HFFc6 (cell line): ENCODE results near the gene TRPC6. TPM values are rescaled to one million over a fixed set of nuclear protein-coding genes. Genes with fewer than 3 reads are reported as not detected.
A peak's percentile ranks its signal among the peaks of the same experiment; 100 is the strongest.

Experiments used
- DNase-seq: peaks from one replicate; pipeline ENCODE4 v3.0.0-alpha.2; 2018
- H3K27ac Mint-ChIP-seq: 2 replicates; pipeline ENCODE4 v1.8.0; 2020; ENCODE audit warnings: mild to moderate bottlenecking, mixed read lengths
- H3K27me3 Mint-ChIP-seq: 2 replicates; pipeline ENCODE4 v1.8.0; 2021; ENCODE audit warnings: mild to moderate bottlenecking, moderate library complexity, mixed read lengths; ENCODE audit not compliant: insufficient read depth
- H3K36me3 Mint-ChIP-seq: 2 replicates; pipeline ENCODE4 v1.8.0; 2021; ENCODE audit warnings: low read depth, mixed read lengths
- H3K4me1 Mint-ChIP-seq: 2 replicates; pipeline ENCODE4 v1.8.0; 2020; ENCODE audit warnings: low read depth, mixed read lengths
- H3K4me3 Mint-ChIP-seq: 2 replicates; pipeline ENCODE4 v1.8.0; 2020; ENCODE audit warnings: mild to moderate bottlenecking, moderate library complexity, mixed read lengths
- H3K9me3 Mint-ChIP-seq: 2 replicates; pipeline ENCODE4 v1.8.0; 2020; ENCODE audit warnings: mild to moderate bottlenecking, mixed read lengths
- total RNA-seq, 6 experiments: library from RNA; stranded (reverse); fragmentation: NEBNext Ultra II Directional; extraction: Animal tissue kit (Norgen Biotek cat#: 25700); gene quantifications; 2 replicates in 1 of 6; 3 replicates in 5 of 6; pipeline ENCODE4 v1.2.3, GENCODE V29; 2021
- TF ChIP-seq, protein P1 (sequence below): fragments of 200-600 bp; sonication (generic); IDR thresholded peaks from 2 replicates; pipeline ENCODE4 v1.5.0; 2021; ENCODE audit warnings: antibody characterized with exemption, mild to moderate bottlenecking

TRPC6 gene
- total RNA-seq, 6 experiments from 2014 or later: not detected

DNA sequence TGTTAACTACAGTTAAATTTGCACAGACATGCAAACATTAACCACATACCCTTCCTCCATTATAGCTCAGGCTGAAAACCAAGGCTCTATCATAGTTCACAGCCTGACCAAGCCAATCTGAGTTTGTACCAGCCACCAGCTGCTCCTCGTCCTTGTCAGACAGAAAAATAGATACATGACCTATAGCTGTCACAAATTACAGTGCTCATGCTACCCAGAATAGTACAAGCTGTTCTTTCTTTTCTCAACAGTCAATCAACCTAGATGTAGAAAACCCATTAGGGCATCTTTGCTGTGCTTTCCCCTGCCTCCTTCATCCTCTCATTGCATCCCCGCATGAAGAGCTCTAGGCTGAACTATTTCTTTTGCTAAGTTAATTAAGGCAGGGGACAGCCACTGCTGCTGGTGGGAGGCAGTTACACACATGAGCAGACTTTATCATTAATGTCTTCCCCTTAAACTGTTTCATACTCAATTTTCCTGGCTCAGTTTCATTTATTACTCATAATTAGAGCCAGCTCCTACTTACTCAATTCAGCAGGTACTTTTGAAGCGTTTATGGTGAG, 148.3 kb downstream of the TRPC6 start:
- peaks cover 27% of the 10 kb centered on the region for H3K9me3 Mint-ChIP-seq
- no peak for DNase-seq
- peaks cover 4% of the 10 kb centered on the region; the same call in 1 of the 2 replicates for H3K4me1 Mint-ChIP-seq
- H3K27me3 Mint-ChIP-seq: no peaks in the 10 kb centered on the region; the same call in 1 of the 2 replicates
- H3K27ac Mint-ChIP-seq: no peak overlapping the region
- TF ChIP-seq, protein P1, sequence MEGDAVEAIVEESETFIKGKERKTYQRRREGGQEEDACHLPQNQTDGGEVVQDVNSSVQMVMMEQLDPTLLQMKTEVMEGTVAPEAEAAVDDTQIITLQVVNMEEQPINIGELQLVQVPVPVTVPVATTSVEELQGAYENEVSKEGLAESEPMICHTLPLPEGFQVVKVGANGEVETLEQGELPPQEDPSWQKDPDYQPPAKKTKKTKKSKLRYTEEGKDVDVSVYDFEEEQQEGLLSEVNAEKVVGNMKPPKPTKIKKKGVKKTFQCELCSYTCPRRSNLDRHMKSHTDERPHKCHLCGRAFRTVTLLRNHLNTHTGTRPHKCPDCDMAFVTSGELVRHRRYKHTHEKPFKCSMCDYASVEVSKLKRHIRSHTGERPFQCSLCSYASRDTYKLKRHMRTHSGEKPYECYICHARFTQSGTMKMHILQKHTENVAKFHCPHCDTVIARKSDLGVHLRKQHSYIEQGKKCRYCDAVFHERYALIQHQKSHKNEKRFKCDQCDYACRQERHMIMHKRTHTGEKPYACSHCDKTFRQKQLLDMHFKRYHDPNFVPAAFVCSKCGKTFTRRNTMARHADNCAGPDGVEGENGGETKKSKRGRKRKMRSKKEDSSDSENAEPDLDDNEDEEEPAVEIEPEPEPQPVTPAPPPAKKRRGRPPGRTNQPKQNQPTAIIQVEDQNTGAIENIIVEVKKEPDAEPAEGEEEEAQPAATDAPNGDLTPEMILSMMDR: no peak
- H3K36me3 Mint-ChIP-seq: no peaks in the 10 kb centered on the region; the same call in 1 of the 2 replicates
- no peak overlapping the region for H3K4me3 Mint-ChIP-seq

DNA sequence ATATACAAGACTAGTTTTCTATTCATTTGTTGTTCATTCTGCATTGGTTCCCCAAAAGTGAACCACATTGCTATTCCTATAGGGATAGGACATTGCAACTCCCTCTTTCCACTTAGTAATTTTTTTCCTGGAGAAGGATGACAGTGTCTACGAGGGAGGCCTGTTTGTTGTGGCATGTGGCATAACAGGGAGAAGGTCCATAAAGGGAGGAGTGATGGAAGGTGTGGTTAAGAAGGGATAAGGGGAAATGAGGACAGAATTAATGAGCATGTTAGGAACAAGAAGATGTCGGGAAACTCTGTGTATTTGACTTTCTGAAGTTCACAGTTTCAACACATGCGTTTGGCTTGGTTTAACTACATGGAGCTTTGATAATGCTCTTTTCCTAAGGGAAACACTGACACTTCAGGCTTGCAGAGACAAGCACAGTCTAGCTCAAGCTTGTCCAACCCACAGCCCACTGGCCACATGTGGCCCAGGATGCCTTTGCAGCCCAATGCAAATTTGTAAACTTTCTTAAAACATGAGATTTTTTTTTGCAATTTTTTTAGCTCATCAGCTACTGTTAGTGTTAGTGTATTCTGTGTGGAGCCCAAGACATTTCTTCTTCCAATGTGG, 149.7 kb downstream of the TRPC6 start:
- Mint-ChIP-seq H3K27ac (no peak overlapping the region), H3K4me1 (peaks cover 6% of the 10 kb centered on the region; the same call in 1 of the 2 replicates), H3K9me3 (peaks cover 29% of the 10 kb centered on the region; the same call in 1 of the 2 replicates), H3K4me3 (no peak overlapping the region), H3K36me3 (no peaks in the 10 kb centered on the region; the same call in 1 of the 2 replicates), H3K27me3 (no peaks in the 10 kb centered on the region; the same call in 1 of the 2 replicates)
- DNase-seq: no peak
- TF ChIP-seq, protein P1: no peak

DNA sequence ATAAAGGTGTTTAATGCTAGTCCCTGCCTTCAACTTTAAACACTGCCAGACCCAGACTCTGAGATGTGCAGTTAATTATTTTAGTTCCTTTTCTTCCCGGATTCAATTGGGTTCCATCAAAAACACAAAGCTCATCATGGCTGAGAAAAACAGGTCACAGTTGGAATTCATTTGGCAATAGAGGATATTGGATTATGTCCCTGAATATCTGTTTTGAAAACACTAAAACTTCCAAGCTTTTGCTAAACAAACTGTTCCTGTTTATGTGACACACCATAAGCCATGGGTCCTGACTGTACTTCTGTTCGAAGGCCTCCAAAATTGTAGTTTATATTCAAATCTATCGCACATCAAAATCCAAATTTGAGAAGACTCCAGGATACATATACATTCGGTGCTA, 150.7 kb downstream of the TRPC6 start:
- Mint-ChIP-seq H3K4me1 (peaks cover 6% of the 10 kb centered on the region; the same call in 1 of the 2 replicates), H3K27ac (no peak overlapping the region), H3K27me3 (no peaks in the 10 kb centered on the region; the same call in 1 of the 2 replicates), H3K36me3 (no peaks in the 10 kb centered on the region; the same call in 1 of the 2 replicates), H3K4me3 (no peak overlapping the region), H3K9me3 (peaks cover 30% of the 10 kb centered on the region; the same call in 1 of the 2 replicates)
- TF ChIP-seq, protein P1: no peak
- DNase-seq: no peak

DNA sequence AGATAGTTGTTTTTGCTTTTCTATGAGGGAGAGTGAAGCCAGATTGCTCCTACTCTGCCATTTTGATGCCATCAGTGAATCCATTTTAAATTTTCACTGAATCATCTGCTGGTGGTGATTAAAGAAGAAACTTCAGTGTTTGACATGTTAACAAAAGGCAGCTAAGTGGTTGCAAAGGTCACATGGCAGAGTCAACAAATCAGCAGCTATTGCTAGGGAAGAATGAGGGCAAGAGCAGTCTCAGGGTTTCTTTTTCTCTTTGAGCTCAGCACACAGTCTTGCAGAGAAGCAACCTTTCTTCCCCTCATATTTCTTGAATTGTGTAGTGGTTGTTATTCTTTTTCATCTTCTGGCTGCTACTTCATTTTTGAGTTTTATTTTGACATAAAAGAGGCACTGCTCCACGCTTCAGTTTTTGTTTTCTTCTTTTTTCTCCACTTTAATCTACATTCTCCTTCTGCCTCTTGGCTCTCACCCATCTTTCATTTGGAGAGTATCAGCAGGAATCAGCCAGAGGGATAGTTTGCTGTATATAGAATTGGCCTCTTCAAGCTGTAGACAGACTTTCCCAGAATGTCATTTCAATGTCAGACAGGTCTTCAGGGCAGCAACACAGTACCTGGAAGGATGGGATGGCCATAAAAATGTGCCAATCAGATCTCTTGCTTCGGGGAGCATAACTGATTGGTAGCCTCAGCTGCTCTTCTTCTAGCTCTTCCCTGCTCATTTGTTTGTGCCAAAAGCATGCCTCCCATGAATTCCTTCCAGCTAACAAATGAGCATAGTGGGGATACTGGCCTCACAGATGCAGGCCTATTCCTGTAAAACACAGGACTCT, 153.9 kb downstream of the TRPC6 start:
- TF ChIP-seq, protein P1: no peak
- H3K27ac Mint-ChIP-seq: no peak overlapping the region
- no peak overlapping the region for H3K4me3 Mint-ChIP-seq
- peaks cover 32% of the 10 kb centered on the region; the same call in 1 of the 2 replicates for H3K9me3 Mint-ChIP-seq
- H3K4me1 Mint-ChIP-seq: peaks cover 6% of the 10 kb centered on the region; the same call in 1 of the 2 replicates
- no peaks in the 10 kb centered on the region for H3K36me3 Mint-ChIP-seq
- DNase-seq: no peak
- no peaks in the 10 kb centered on the region; the same call in 1 of the 2 replicates for H3K27me3 Mint-ChIP-seq

- H3K27ac Mint-ChIP-seq: no peak overlapping the region
- TF ChIP-seq, protein P1: peak; percentile 56; the same call in 1 of the 2 replicates
- peak; percentile 13 for DNase-seq
- no peaks in the 10 kb centered on the region for H3K36me3 Mint-ChIP-seq
- no peaks in the 10 kb centered on the region; the same call in 1 of the 2 replicates for H3K27me3 Mint-ChIP-seq
- peaks cover 6% of the 10 kb centered on the region; the same call in 1 of the 2 replicates for H3K4me1 Mint-ChIP-seq
- no peak overlapping the region for H3K4me3 Mint-ChIP-seq
- peaks cover 32% of the 10 kb centered on the region; the same call in 1 of the 2 replicates for H3K9me3 Mint-ChIP-seq
Observed at GRCh38 chr11:101428918-101429317, 154.9 kb downstream of the TRPC6 start.
